Breast epithelium (tissue), 3 donors: ENCODE data around the gene ADAT3.

Source experiments
- CTCF ChIP-seq, 3 donors: fragments of 450-650 bp; IDR thresholded peaks; one replicate each; pipeline ENCODE4 v1.5.1; 2016 to 2017; ENCODE audit warnings: antibody characterized with exemption in 3 of 3, mild to moderate bottlenecking in 3 of 3, moderate library complexity in 3 of 3
- POLR2A ChIP-seq: fragments of 450-650 bp; IDR thresholded peaks from one replicate; pipeline ENCODE4 v1.6.1; 2016; ENCODE audit warnings: antibody characterized with exemption, mild to moderate bottlenecking, moderate library complexity
- POLR2AphosphoS5 ChIP-seq, 3 donors: sonication (generic); formaldehyde crosslinking; IDR thresholded peaks; one replicate each; pipeline ENCODE4 v1.6.1; 2017; ENCODE audit warnings: antibody characterized with exemption in 3 of 3

GRCh38 chr19:1871140-1871597 is 34.0 kb upstream of the ADAT3 start:
- TF ChIP-seq POLR2A (no peak), POLR2AphosphoS5 (IDR thresholded peaks at IDR 0.05) (no peak), CTCF (IDR thresholded peaks at IDR 0.05) (no peak)
